HCT116 (cell line): ENCODE results near the gene OCA2. TPM values are rescaled to one million over a fixed set of nuclear protein-coding genes. Genes with fewer than 3 reads are reported as not detected.

Source experiments
- ATAC-seq: fragments of 200-7000 bp; cut with Tn5 transposase; 2 replicates; pipeline ENCODE4 v1.9.1; 2020; ENCODE audit warnings: mild to moderate bottlenecking, moderate library complexity
- BruUV-seq: library from RNA; stranded (reverse); fragments of 400-500 nt; replicated peaks from 2 replicates; lab custom pipeline; 2021; lab: Mats Ljungman, UMichigan
- CTCF ChIA-PET: fragments of 300-600 bp; sonication (Branson Sonifier 250); formaldehyde crosslinking; loops from one replicate; lab custom pipeline; 2021; ENCODE audit warnings: antibody characterized with exemption; lab: Charles Lee
- POLR2A ChIA-PET: fragments of 300-600, 350-600 bp; sonication (Branson Sonifier 250); formaldehyde crosslinking; loops from one replicate; lab custom pipeline; 2021; ENCODE audit warnings: antibody characterized with exemption; lab: Charles Lee
- RAD21 ChIA-PET, 2 experiments: fragments of 300-600 bp; sonication (Branson Sonifier 250); formaldehyde crosslinking; loops; one replicate each; lab custom pipeline; 2023; ENCODE audit warnings: low total read pairs in 2 of 2; ENCODE audit not compliant: uncharacterized antibody in 2 of 2, unreplicated experiment in 2 of 2, low non-redundant PET in 1 of 2; lab: Charles Lee
- DNase-seq: peaks from one replicate; pipeline ENCODE4 v3.0.0-alpha.2; 2010; ENCODE audit warnings: low read depth, low spot score
- H2AFZ ChIP-seq: fragments of 200-600 bp; shearing (Covaris generic), sonication (generic); 2 replicates; pipeline ENCODE4 v1.6.1; 2017; ENCODE audit warnings: low read depth, mixed run types, mixed read lengths, antibody characterized with exemption, low read length; ENCODE audit not compliant: poor library complexity, severe bottlenecking
- H3K27ac ChIP-seq: 2 replicates; pipeline ENCODE4 v1.5.1; 2012; ENCODE audit warnings: low read depth, low read length
- H3K27me3 ChIP-seq: fragments of 200-600 bp; sonication (generic); 2 replicates; pipeline ENCODE4 v1.6.1; 2016; ENCODE audit warnings: mixed run types, low read length, mixed read lengths; ENCODE audit not compliant: insufficient read depth
- H3K36me3 ChIP-seq, 2 experiments: fragments of 200-500 bp in 1 of 2; fragments of 200-600 bp in 1 of 2; sonication (Bioruptor generic) in 1 of 2; sonication (generic) in 1 of 2; 2 replicates each; pipeline versions ENCODE4 v1.5.1 to v1.6.1; 2014 to 2016; ENCODE audit warnings: low read length in 2 of 2, inconsistent platforms in 1 of 2, mixed read lengths in 1 of 2, mixed run types in 1 of 2; ENCODE audit not compliant: insufficient read depth in 2 of 2, control insufficient read depth in 1 of 2
- H3K4me1 ChIP-seq, 2 experiments: fragments of 200-600 bp in 1 of 2; sonication (generic) in 1 of 2; 2 replicates each; pipeline versions ENCODE4 v1.5.1 to v1.6.1; 2012 to 2017; ENCODE audit warnings: low read length in 2 of 2, inconsistent platforms in 1 of 2, mild to moderate bottlenecking in 1 of 2, mixed read lengths in 1 of 2, mixed run types in 1 of 2, moderate library complexity in 1 of 2; ENCODE audit not compliant: insufficient read depth in 2 of 2, control insufficient read depth in 1 of 2
- H3K4me2 ChIP-seq: fragments of 200-600 bp; sonication (generic); 2 replicates; pipeline ENCODE4 v1.6.1; 2017; ENCODE audit warnings: mixed run types, low read length, mixed read lengths
- H3K4me3 ChIP-seq, 2 experiments: fragments of 200-600 bp in 1 of 2; sonication (generic) in 1 of 2; replicated peaks in 1 of 2; 2 replicates each; pipeline ENCODE4 v1.5.1; 2011 to 2016; ENCODE audit warnings: low read length in 2 of 2, control low read depth in 1 of 2, low read depth in 1 of 2, mild to moderate bottlenecking in 1 of 2, mixed read lengths in 1 of 2, mixed run types in 1 of 2
- H3K79me2 ChIP-seq: fragments of 200-600 bp; sonication (generic); 2 replicates; pipeline ENCODE4 v1.6.1; 2017; ENCODE audit warnings: mild to moderate bottlenecking, mixed run types, low read length, moderate library complexity, mixed read lengths; ENCODE audit not compliant: insufficient read depth
- H3K9ac ChIP-seq: fragments of 200-600 bp; sonication (generic); 2 replicates; pipeline ENCODE4 v1.6.1; 2016; ENCODE audit warnings: low read length, mixed read lengths
- H3K9me2 ChIP-seq: fragments of 200-600 bp; sonication (generic), shearing (Covaris generic); 2 replicates; pipeline ENCODE4 v1.6.1; 2017; ENCODE audit warnings: mixed run types, mild to moderate bottlenecking, moderate library complexity; ENCODE audit not compliant: insufficient read depth
- H3K9me3 ChIP-seq, 2 experiments: fragments of 200-500 bp in 1 of 2; fragments of 200-600 bp in 1 of 2; sonication (Bioruptor generic) in 1 of 2; sonication (generic) in 1 of 2; 2 replicates each; pipeline ENCODE4 v1.6.1; 2014 to 2017; ENCODE audit warnings: low read length in 2 of 2, mixed read lengths in 2 of 2, inconsistent platforms in 1 of 2, low read depth in 1 of 2, mild to moderate bottlenecking in 1 of 2, mixed run types in 1 of 2, moderate library complexity in 1 of 2; ENCODE audit not compliant: control insufficient read depth in 1 of 2, insufficient read depth in 1 of 2
- H4K20me1 ChIP-seq: fragments of 200-600 bp; sonication (generic), shearing (Covaris generic); 2 replicates; pipeline ENCODE4 v1.6.1; 2017; ENCODE audit warnings: mixed run types, mild to moderate bottlenecking, moderate library complexity; ENCODE audit not compliant: insufficient read depth
- ATF3 ChIP-seq: IDR thresholded peaks from 2 replicates; pipeline ENCODE4 v1.6.1; 2012
- CBX3 ChIP-seq: IDR thresholded peaks from 2 replicates; pipeline ENCODE4 v1.6.1; 2012; ENCODE audit warnings: low read depth
- EGR1 ChIP-seq: IDR thresholded peaks from 2 replicates; pipeline ENCODE4 v1.6.1; 2012; ENCODE audit warnings: low read depth
- ELF1 ChIP-seq: IDR thresholded peaks from 2 replicates; pipeline ENCODE4 v1.6.1; 2012; ENCODE audit warnings: low read depth, borderline replicate concordance
- EZH2 ChIP-seq: fragments of 200-600 bp; sonication (generic); IDR thresholded peaks from 2 replicates; pipeline ENCODE4 v1.6.1; 2017; ENCODE audit warnings: antibody characterized with exemption, mixed run types
- FOSL1 ChIP-seq: IDR thresholded peaks from 2 replicates; pipeline ENCODE4 v1.6.1; 2012; ENCODE audit warnings: low read depth
- SIN3A ChIP-seq: IDR thresholded peaks from 2 replicates; pipeline ENCODE4 v1.6.1; 2012; ENCODE audit warnings: low read depth
- SP1 ChIP-seq: IDR thresholded peaks from 2 replicates; pipeline ENCODE4 v1.6.1; 2012; ENCODE audit warnings: low read depth
- ZFX ChIP-seq: fragments of 450-650 bp; IDR thresholded peaks from 2 replicates; pipeline ENCODE4 v1.6.1; 2017
- ZNF274 ChIP-seq: fragments of 200-500 bp; sonication (Bioruptor generic); IDR thresholded peaks from 2 replicates; pipeline ENCODE4 v1.6.1; 2014; ENCODE audit warnings: mild to moderate bottlenecking, low read depth, low read length, inconsistent platforms
- intact Hi-C: fragments of 100-400 bp; cut with micrococcal nuclease; formaldehyde crosslinking; loops from 2 replicates; pipeline ENCODE4 v1.10.0; 2022
- total RNA-seq: library from RNA; stranded (reverse); gene quantifications from one replicate; pipeline ENCODE4 v1.2.1, GENCODE V29; 2021; ENCODE audit not compliant: unreplicated experiment

OCA2 gene
- total RNA-seq, 1 experiment from 2014 or later = not detected

GRCh38 chr15:27899583-27900285, 199.4 kb downstream of the OCA2 start:
- ChIA-PET RAD21 (no interaction called here), CTCF (no interaction called here), POLR2A (no interaction called here)
- Histone ChIP-seq H3K36me3 (no peaks in the 10 kb centered on the region), H3K4me1 (no peaks in the 10 kb centered on the region), H3K4me2 (no peak overlapping the region), H3K9me2 (no peaks in the 10 kb centered on the region), H3K27ac (no peak overlapping the region), H2AFZ (no peak overlapping the region), H3K9ac (no peak overlapping the region), H3K79me2 (no peaks in the 10 kb centered on the region), H3K27me3 (no peaks in the 10 kb centered on the region), H3K4me3 (no peak overlapping the region)
- no peak for DNase-seq
- intact Hi-C loops = no loop called here
- no peak for ATAC-seq
- no peak for TF ChIP-seq ATF3
- TF ChIP-seq EZH2 = no peak
- TF ChIP-seq SIN3A = no peak
- no peak for TF ChIP-seq ZNF274
- no peak for TF ChIP-seq FOSL1
- no peak for TF ChIP-seq SP1
- no peak for TF ChIP-seq CBX3
- TF ChIP-seq ELF1 = no peak
- TF ChIP-seq ZFX = no peak
- TF ChIP-seq, all 23 proteins: peak for 0
- peaks cover 0 to 26% of the 10 kb centered on the region in 2 experiments; a peak in 2 of 4 replicates for H3K9me3 ChIP-seq
- BruUV-seq = no TSS peak
- no peaks in the 10 kb centered on the region for H4K20me1 ChIP-seq

GRCh38 chr15:27897481-27897880, 201.6 kb downstream of the OCA2 start:
- no peak for TF ChIP-seq EGR1
- TF ChIP-seq ATF3 = no peak
- TF ChIP-seq, all 23 proteins: peak for 0
- Histone ChIP-seq H3K27ac (no peak overlapping the region), H3K4me1 (no peaks in the 10 kb centered on the region), H4K20me1 (no peaks in the 10 kb centered on the region), H3K4me2 (no peak overlapping the region), H2AFZ (no peak overlapping the region), H3K9me2 (no peaks in the 10 kb centered on the region), H3K79me2 (no peaks in the 10 kb centered on the region), H3K9me3 (peaks cover 0 to 29% of the 10 kb centered on the region in 2 experiments; a peak in 2 of 4 replicates), H3K9ac (no peak overlapping the region), H3K4me3 (no peak overlapping the region), H3K36me3 (no peaks in the 10 kb centered on the region), H3K27me3 (no peaks in the 10 kb centered on the region)
- ChIA-PET RAD21 (no interaction called here), CTCF (no interaction called here), POLR2A (no interaction called here)
- no peak for ATAC-seq
- no peak for DNase-seq
- intact Hi-C loops = no loop called here
- BruUV-seq = no TSS peak
